Esophagus muscularis mucosa (tissue), 4 donors: ENCODE results near the gene SLC8A1. TPM values are rescaled to one million over a fixed set of nuclear protein-coding genes. Genes with fewer than 3 reads are reported as not detected.

Experiments used
- DNase-seq: peaks from one replicate; pipeline ENCODE4 v3.0.0-alpha.2; 2017; ENCODE audit errors: extremely low spot score
- H3K27ac ChIP-seq, 4 donors: fragments of 200-600 bp; sonication (generic); replicated peaks in 1 of 4; 1 replicate in 3 of 4; 2 replicates in 1 of 4; pipeline ENCODE4 v1.5.1; 2016 to 2019; ENCODE audit warnings: mild to moderate bottlenecking in 1 of 4
- H3K27me3 ChIP-seq, 4 donors: fragments of 200-600 bp; sonication (generic); one replicate each; pipeline versions ENCODE4 v1.5.1 to v1.6.0; 2016 to 2019
- H3K36me3 ChIP-seq, 4 donors: fragments of 200-600 bp; sonication (generic); one replicate each; pipeline ENCODE4 v1.5.1; 2016 to 2019
- H3K4me1 ChIP-seq, 4 donors: fragments of 200-600 bp; sonication (generic); one replicate each; pipeline ENCODE4 v1.5.1; 2016 to 2019
- H3K4me3 ChIP-seq, 4 donors: fragments of 200-600 bp; sonication (generic); 1 replicate in 2 of 4; 2 replicates in 2 of 4; pipeline ENCODE4 v1.5.1; 2016 to 2019; ENCODE audit warnings: mild to moderate bottlenecking in 4 of 4, moderate library complexity in 1 of 4
- H3K9me3 ChIP-seq, 4 donors: fragments of 200-600 bp; sonication (generic); 1 replicate in 3 of 4; 2 replicates in 1 of 4; pipeline ENCODE4 v1.5.1; 2016 to 2019
- EP300 ChIP-seq: sonication (generic); formaldehyde crosslinking; IDR thresholded peaks from one replicate; pipeline ENCODE4 v1.6.1; 2017; ENCODE audit warnings: antibody characterized with exemption
- POLR2A ChIP-seq: fragments of 450-650 bp; IDR thresholded peaks from one replicate; pipeline ENCODE4 v1.6.1; 2017; ENCODE audit warnings: antibody characterized with exemption, moderate library complexity, mild to moderate bottlenecking, low read depth
- POLR2AphosphoS5 ChIP-seq, 2 donors: sonication (generic); formaldehyde crosslinking; IDR thresholded peaks; one replicate each; pipeline ENCODE4 v1.6.1; 2017; ENCODE audit warnings: antibody characterized with exemption in 2 of 2
- WGBS: methylation state at CpG from one replicate; pipeline ENCODE4 v1.1.5; 2018; 5-methylcytosine and 5-hydroxymethylcytosine counted together
- intact Hi-C: fragments of 100-400 bp; cut with DNase I; formaldehyde crosslinking; loops from one replicate; pipeline ENCODE4 v1.15.1; 2023
- total RNA-seq, 4 donors: library from RNA; depleted of rRNA; stranded (reverse); fragments of >200 nt; gene quantifications; one replicate each; pipeline versions ENCODE4 v1.1.0 to v1.2.1, GENCODE V29; 2016
- TF ChIP-seq, protein P1 (sequence below), 3 experiments: fragments of 200-600 bp in 2 of 3; fragments of 450-650 bp in 1 of 3; sonication (generic) in 2 of 3; IDR thresholded peaks; one replicate each; pipeline ENCODE4 v1.5.1; 2017 to 2019; ENCODE audit warnings: antibody characterized with exemption in 3 of 3, mild to moderate bottlenecking in 2 of 3, moderate library complexity in 1 of 3

The SLC8A1 gene
- total RNA-seq, 4 donors from 2014 or later = 105 to 166 (median 157) TPM

DNA sequence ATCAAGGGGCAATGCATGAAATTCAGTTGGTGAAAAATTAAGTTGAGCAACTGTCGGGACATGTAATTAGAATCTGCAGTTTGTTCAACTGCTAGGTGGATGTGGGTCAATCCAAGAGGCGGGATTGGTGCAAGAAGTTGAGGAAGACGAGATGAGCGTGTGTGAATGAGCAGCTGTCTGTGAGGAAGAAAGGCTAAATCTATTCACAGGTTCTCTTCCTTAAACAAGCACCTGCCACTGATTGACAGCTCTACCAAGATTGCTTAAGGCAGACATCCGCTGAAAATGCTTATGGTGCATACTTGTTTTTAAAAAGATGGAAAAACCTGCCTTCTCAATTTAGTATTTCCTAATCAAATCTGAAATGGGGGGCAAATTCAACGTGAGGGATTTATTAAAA lies 349.4 kb downstream of the SLC8A1 start:
- Histone ChIP-seq H3K4me1 (peaks cover 15 to 54% (median 31%) of the 10 kb centered on the region in 4 donors), H3K27ac (peak overlapping the region in 3 of 4 donors; percentile 54 to 70 (median 69))

DNA sequence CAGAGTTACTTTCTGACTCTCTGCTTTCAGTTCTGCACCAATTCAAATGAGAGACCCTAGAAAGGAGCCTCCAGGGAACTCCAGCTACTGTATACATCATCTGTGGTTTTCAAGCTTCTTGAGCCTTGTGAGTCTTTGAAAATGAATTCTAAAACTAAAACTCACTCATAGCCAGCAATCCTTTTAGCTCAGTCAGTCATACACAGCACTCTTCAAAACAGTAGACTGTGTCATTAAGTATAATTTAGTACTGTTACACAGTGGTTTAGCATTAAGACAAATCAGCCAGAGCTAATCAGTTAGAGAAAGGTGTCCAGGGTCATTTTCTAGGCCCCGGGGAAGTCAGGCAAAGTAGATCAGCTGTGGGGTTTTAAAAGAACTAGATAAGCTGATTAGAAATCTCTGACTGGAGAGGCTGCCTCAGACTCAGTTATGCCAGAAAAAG lies 350.7 kb downstream of the SLC8A1 start:
- peak overlapping the region in 1 of 4 donors; percentile 22 for H3K27ac ChIP-seq
- no peaks in the 10 kb centered on the region for H3K27me3 ChIP-seq
- TF ChIP-seq, protein P1, sequence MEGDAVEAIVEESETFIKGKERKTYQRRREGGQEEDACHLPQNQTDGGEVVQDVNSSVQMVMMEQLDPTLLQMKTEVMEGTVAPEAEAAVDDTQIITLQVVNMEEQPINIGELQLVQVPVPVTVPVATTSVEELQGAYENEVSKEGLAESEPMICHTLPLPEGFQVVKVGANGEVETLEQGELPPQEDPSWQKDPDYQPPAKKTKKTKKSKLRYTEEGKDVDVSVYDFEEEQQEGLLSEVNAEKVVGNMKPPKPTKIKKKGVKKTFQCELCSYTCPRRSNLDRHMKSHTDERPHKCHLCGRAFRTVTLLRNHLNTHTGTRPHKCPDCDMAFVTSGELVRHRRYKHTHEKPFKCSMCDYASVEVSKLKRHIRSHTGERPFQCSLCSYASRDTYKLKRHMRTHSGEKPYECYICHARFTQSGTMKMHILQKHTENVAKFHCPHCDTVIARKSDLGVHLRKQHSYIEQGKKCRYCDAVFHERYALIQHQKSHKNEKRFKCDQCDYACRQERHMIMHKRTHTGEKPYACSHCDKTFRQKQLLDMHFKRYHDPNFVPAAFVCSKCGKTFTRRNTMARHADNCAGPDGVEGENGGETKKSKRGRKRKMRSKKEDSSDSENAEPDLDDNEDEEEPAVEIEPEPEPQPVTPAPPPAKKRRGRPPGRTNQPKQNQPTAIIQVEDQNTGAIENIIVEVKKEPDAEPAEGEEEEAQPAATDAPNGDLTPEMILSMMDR (IDR thresholded peaks at IDR 0.05) = no peak
- no peak for TF ChIP-seq POLR2AphosphoS5 (IDR thresholded peaks at IDR 0.05)
- intact Hi-C loops = loop anchor here (10.0 kb wide), 1 partner anchor 124 kb away; no protein-coding TSS in a partner anchor
- peaks cover 15 to 54% (median 35%) of the 10 kb centered on the region in 4 donors for H3K4me1 ChIP-seq
- DNase-seq = no peak
- no peaks in the 10 kb centered on the region for H3K36me3 ChIP-seq
- no peaks in the 10 kb centered on the region for H3K9me3 ChIP-seq
- no peak overlapping the region for H3K4me3 ChIP-seq
- 47% methylated on average over 1 of the region's 1 CpG for WGBS

More for the DNA sequence above, 349.4 kb downstream of the SLC8A1 start:
- Histone ChIP-seq H3K27me3 (no peaks in the 10 kb centered on the region), H3K9me3 (no peaks in the 10 kb centered on the region), H3K36me3 (no peaks in the 10 kb centered on the region), H3K4me3 (no peak overlapping the region)
- intact Hi-C loops = loop anchor here (10.0 kb wide), 1 partner anchor 122 kb away; no protein-coding TSS in a partner anchor
- 88% methylated on average over 6 of the region's 6 CpGs for WGBS
- no peak for DNase-seq
- TF ChIP-seq, protein P1 (IDR thresholded peaks at IDR 0.05) = no peak
- TF ChIP-seq POLR2AphosphoS5 (IDR thresholded peaks at IDR 0.05) (no peak), EP300 (no peak), POLR2A (no peak)

DNA sequence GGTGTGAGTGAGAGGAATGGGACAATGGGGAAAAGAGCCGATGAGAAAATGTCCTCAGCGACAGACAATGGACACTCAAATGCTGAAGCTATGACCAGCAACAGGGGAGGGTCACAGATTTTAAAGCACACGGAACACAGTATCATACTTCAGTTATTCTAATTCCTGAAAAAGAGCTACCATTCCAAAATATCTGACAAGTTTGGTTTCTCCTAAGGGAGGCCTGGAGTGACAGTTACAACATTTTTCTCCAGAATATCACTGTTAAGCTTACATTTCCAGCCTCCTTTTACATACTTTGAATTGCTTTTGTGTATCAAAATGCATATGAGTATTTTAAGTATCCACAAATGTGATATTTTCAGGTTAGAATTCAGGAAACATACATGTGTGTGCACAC lies 351.2 kb downstream of the SLC8A1 start:
- H3K27ac ChIP-seq = peak overlapping the region in 1 of 4 donors; percentile 22
- H3K36me3 ChIP-seq = no peaks in the 10 kb centered on the region
- TF ChIP-seq POLR2A (no peak), EP300 (no peak), POLR2AphosphoS5 (IDR thresholded peaks at IDR 0.05) (no peak)
- TF ChIP-seq, protein P1 (IDR thresholded peaks at IDR 0.05) = no peak
- DNase-seq = no peak
- intact Hi-C loops = loop anchor here (10.0 kb wide), 1 partner anchor 124 kb away; no protein-coding TSS in a partner anchor
- H3K27me3 ChIP-seq = no peaks in the 10 kb centered on the region
- H3K4me3 ChIP-seq = no peak overlapping the region
- H3K4me1 ChIP-seq = peaks cover 15 to 49% (median 37%) of the 10 kb centered on the region in 4 donors
- WGBS = 86% methylated on average over 3 of the region's 3 CpGs
- no peaks in the 10 kb centered on the region for H3K9me3 ChIP-seq

GRCh38 chr2:40098786-40099470 lies 353.0 kb downstream of the SLC8A1 start:
- no peaks in the 10 kb centered on the region for H3K9me3 ChIP-seq
- H3K27ac ChIP-seq = no peak overlapping the region
- TF ChIP-seq POLR2AphosphoS5 (IDR thresholded peaks at IDR 0.05) (no peak), EP300 (no peak), POLR2A (no peak)
- TF ChIP-seq, protein P1 (IDR thresholded peaks at IDR 0.05) = no peak
- no peaks in the 10 kb centered on the region for H3K36me3 ChIP-seq
- no peaks in the 10 kb centered on the region for H3K27me3 ChIP-seq
- no peak overlapping the region for H3K4me3 ChIP-seq
- DNase-seq = no peak
- WGBS = 95% methylated on average over 9 of the region's 9 CpGs
- intact Hi-C loops = no loop called here
- peaks cover 15 to 59% (median 43%) of the 10 kb centered on the region in 4 donors for H3K4me1 ChIP-seq
